HCT116 (cell line): ENCODE measurements around the gene ATP6V1G2. TPM values are rescaled to one million over a fixed set of nuclear protein-coding genes. Genes with fewer than 3 reads are reported as not detected.

ENCODE experiments used
- ATAC-seq: fragments of 200-7000 bp; cut with Tn5 transposase; 2 replicates; pipeline ENCODE4 v1.9.1; 2020; ENCODE audit warnings: mild to moderate bottlenecking, moderate library complexity
- BruUV-seq: library from RNA; stranded (reverse); fragments of 400-500 nt; replicated peaks from 2 replicates; lab custom pipeline; 2021; lab: Mats Ljungman, UMichigan
- CTCF ChIA-PET: fragments of 300-600 bp; sonication (Branson Sonifier 250); formaldehyde crosslinking; loops from one replicate; lab custom pipeline; 2021; ENCODE audit warnings: antibody characterized with exemption; lab: Charles Lee
- POLR2A ChIA-PET: fragments of 300-600, 350-600 bp; sonication (Branson Sonifier 250); formaldehyde crosslinking; loops from one replicate; lab custom pipeline; 2021; ENCODE audit warnings: antibody characterized with exemption; lab: Charles Lee
- RAD21 ChIA-PET, 2 experiments: fragments of 300-600 bp; sonication (Branson Sonifier 250); formaldehyde crosslinking; loops; one replicate each; lab custom pipeline; 2023; ENCODE audit warnings: low total read pairs in 2 of 2; ENCODE audit not compliant: uncharacterized antibody in 2 of 2, unreplicated experiment in 2 of 2, low non-redundant PET in 1 of 2; lab: Charles Lee
- DNase-seq: peaks from one replicate; pipeline ENCODE4 v3.0.0-alpha.2; 2010; ENCODE audit warnings: low read depth, low spot score
- H2AFZ ChIP-seq: fragments of 200-600 bp; shearing (Covaris generic), sonication (generic); 2 replicates; pipeline ENCODE4 v1.6.1; 2017; ENCODE audit warnings: low read depth, mixed run types, mixed read lengths, antibody characterized with exemption, low read length; ENCODE audit not compliant: poor library complexity, severe bottlenecking
- H3K27ac ChIP-seq: 2 replicates; pipeline ENCODE4 v1.5.1; 2012; ENCODE audit warnings: low read depth, low read length
- H3K27me3 ChIP-seq: fragments of 200-600 bp; sonication (generic); 2 replicates; pipeline ENCODE4 v1.6.1; 2016; ENCODE audit warnings: mixed run types, low read length, mixed read lengths; ENCODE audit not compliant: insufficient read depth
- H3K36me3 ChIP-seq, 2 experiments: fragments of 200-500 bp in 1 of 2; fragments of 200-600 bp in 1 of 2; sonication (Bioruptor generic) in 1 of 2; sonication (generic) in 1 of 2; 2 replicates each; pipeline versions ENCODE4 v1.5.1 to v1.6.1; 2014 to 2016; ENCODE audit warnings: low read length in 2 of 2, inconsistent platforms in 1 of 2, mixed read lengths in 1 of 2, mixed run types in 1 of 2; ENCODE audit not compliant: insufficient read depth in 2 of 2, control insufficient read depth in 1 of 2
- H3K4me1 ChIP-seq, 2 experiments: fragments of 200-600 bp in 1 of 2; sonication (generic) in 1 of 2; 2 replicates each; pipeline versions ENCODE4 v1.5.1 to v1.6.1; 2012 to 2017; ENCODE audit warnings: low read length in 2 of 2, inconsistent platforms in 1 of 2, mild to moderate bottlenecking in 1 of 2, mixed read lengths in 1 of 2, mixed run types in 1 of 2, moderate library complexity in 1 of 2; ENCODE audit not compliant: insufficient read depth in 2 of 2, control insufficient read depth in 1 of 2
- H3K4me2 ChIP-seq: fragments of 200-600 bp; sonication (generic); 2 replicates; pipeline ENCODE4 v1.6.1; 2017; ENCODE audit warnings: mixed run types, low read length, mixed read lengths
- H3K4me3 ChIP-seq, 2 experiments: fragments of 200-600 bp in 1 of 2; sonication (generic) in 1 of 2; replicated peaks in 1 of 2; 2 replicates each; pipeline ENCODE4 v1.5.1; 2011 to 2016; ENCODE audit warnings: low read length in 2 of 2, control low read depth in 1 of 2, low read depth in 1 of 2, mild to moderate bottlenecking in 1 of 2, mixed read lengths in 1 of 2, mixed run types in 1 of 2
- H3K79me2 ChIP-seq: fragments of 200-600 bp; sonication (generic); 2 replicates; pipeline ENCODE4 v1.6.1; 2017; ENCODE audit warnings: mild to moderate bottlenecking, mixed run types, low read length, moderate library complexity, mixed read lengths; ENCODE audit not compliant: insufficient read depth
- H3K9ac ChIP-seq: fragments of 200-600 bp; sonication (generic); 2 replicates; pipeline ENCODE4 v1.6.1; 2016; ENCODE audit warnings: low read length, mixed read lengths
- H3K9me2 ChIP-seq: fragments of 200-600 bp; sonication (generic), shearing (Covaris generic); 2 replicates; pipeline ENCODE4 v1.6.1; 2017; ENCODE audit warnings: mixed run types, mild to moderate bottlenecking, moderate library complexity; ENCODE audit not compliant: insufficient read depth
- H3K9me3 ChIP-seq, 2 experiments: fragments of 200-500 bp in 1 of 2; fragments of 200-600 bp in 1 of 2; sonication (Bioruptor generic) in 1 of 2; sonication (generic) in 1 of 2; 2 replicates each; pipeline ENCODE4 v1.6.1; 2014 to 2017; ENCODE audit warnings: low read length in 2 of 2, mixed read lengths in 2 of 2, inconsistent platforms in 1 of 2, low read depth in 1 of 2, mild to moderate bottlenecking in 1 of 2, mixed run types in 1 of 2, moderate library complexity in 1 of 2; ENCODE audit not compliant: control insufficient read depth in 1 of 2, insufficient read depth in 1 of 2
- H4K20me1 ChIP-seq: fragments of 200-600 bp; sonication (generic), shearing (Covaris generic); 2 replicates; pipeline ENCODE4 v1.6.1; 2017; ENCODE audit warnings: mixed run types, mild to moderate bottlenecking, moderate library complexity; ENCODE audit not compliant: insufficient read depth
- CBX3 ChIP-seq: IDR thresholded peaks from 2 replicates; pipeline ENCODE4 v1.6.1; 2012; ENCODE audit warnings: low read depth
- EGR1 ChIP-seq: IDR thresholded peaks from 2 replicates; pipeline ENCODE4 v1.6.1; 2012; ENCODE audit warnings: low read depth
- ELF1 ChIP-seq: IDR thresholded peaks from 2 replicates; pipeline ENCODE4 v1.6.1; 2012; ENCODE audit warnings: low read depth, borderline replicate concordance
- EZH2 ChIP-seq: fragments of 200-600 bp; sonication (generic); IDR thresholded peaks from 2 replicates; pipeline ENCODE4 v1.6.1; 2017; ENCODE audit warnings: antibody characterized with exemption, mixed run types
- EZH2phosphoT487 ChIP-seq: fragments of 200-600 bp; IDR thresholded peaks from 2 replicates; pipeline ENCODE4 v1.6.1; 2018; ENCODE audit warnings: antibody characterized with exemption, borderline replicate concordance
- POLR2A ChIP-seq: IDR thresholded peaks from 2 replicates; pipeline ENCODE4 v1.7.0; 2011; ENCODE audit warnings: borderline replicate concordance; ENCODE audit not compliant: insufficient read depth, insufficient read length; ENCODE audit errors: extremely low read depth
- POLR2AphosphoS5 ChIP-seq: IDR thresholded peaks from 2 replicates; pipeline ENCODE4 v1.6.1; 2011; ENCODE audit warnings: mild to moderate bottlenecking, low read depth, low read length, moderate library complexity
- SIN3A ChIP-seq: IDR thresholded peaks from 2 replicates; pipeline ENCODE4 v1.6.1; 2012; ENCODE audit warnings: low read depth
- SP1 ChIP-seq: IDR thresholded peaks from 2 replicates; pipeline ENCODE4 v1.6.1; 2012; ENCODE audit warnings: low read depth
- SRF ChIP-seq: IDR thresholded peaks from 2 replicates; pipeline ENCODE4 v1.6.1; 2012; ENCODE audit warnings: low read depth
- ZBTB33 ChIP-seq: IDR thresholded peaks from 2 replicates; pipeline ENCODE4 v1.6.1; 2011; ENCODE audit warnings: mild to moderate bottlenecking, low read length, moderate library complexity; ENCODE audit not compliant: insufficient replicate concordance; ENCODE audit errors: extremely low read depth
- ZFX ChIP-seq: fragments of 450-650 bp; IDR thresholded peaks from 2 replicates; pipeline ENCODE4 v1.6.1; 2017
- intact Hi-C: fragments of 100-400 bp; cut with micrococcal nuclease; formaldehyde crosslinking; loops from 2 replicates; pipeline ENCODE4 v1.10.0; 2022
- total RNA-seq: library from RNA; stranded (reverse); gene quantifications from one replicate; pipeline ENCODE4 v1.2.1, GENCODE V29; 2021; ENCODE audit not compliant: unreplicated experiment

ATP6V1G2 gene
- total RNA-seq, 1 experiment from 2014 or later, result 1.8 TPM

- peaks cover 0 to 8% of the 10 kb centered on the region in 2 experiments; a peak in 1 of 4 replicates for H3K4me1 ChIP-seq
- no peak overlapping the region for H2AFZ ChIP-seq
- peaks cover 3 to 5% of the 10 kb centered on the region in 2 experiments; a peak in 3 of 4 replicates for H3K36me3 ChIP-seq
- no TSS peak for BruUV-seq
- ChIA-PET RAD21 (no interaction called here), CTCF (no interaction called here), POLR2A (interaction anchor here (1.0 kb wide), 1 partner anchor 152 kb away, joined by 8 read pairs; the partner anchor contains the start of gene CSNK2B)
- TF ChIP-seq SRF, result no peak
- no peak for TF ChIP-seq POLR2AphosphoS5
- no peak for TF ChIP-seq EZH2phosphoT487
- no peak for TF ChIP-seq ZFX
- no peak for TF ChIP-seq EGR1
- TF ChIP-seq SP1, result no peak
- no peak for TF ChIP-seq POLR2A
- no peak for TF ChIP-seq ELF1
- TF ChIP-seq EZH2, result no peak
- no peak for TF ChIP-seq SIN3A
- no peak for TF ChIP-seq CBX3
- no peak for TF ChIP-seq ZBTB33
- no peak overlapping the region for H3K9ac ChIP-seq
- no peaks in the 10 kb centered on the region for H3K9me2 ChIP-seq
- ATAC-seq, result no peak
- no peaks in the 10 kb centered on the region for H3K9me3 ChIP-seq
- no peak for DNase-seq
- no peak overlapping the region for H3K4me3 ChIP-seq
- no peaks in the 10 kb centered on the region for H4K20me1 ChIP-seq
- H3K79me2 ChIP-seq, result no peaks in the 10 kb centered on the region
- H3K27me3 ChIP-seq, result no peaks in the 10 kb centered on the region
- intact Hi-C loops, result no loop called here
- H3K27ac ChIP-seq, result no peak overlapping the region
- no peak overlapping the region for H3K4me2 ChIP-seq
Measured at GRCh38 chr6:31513456-31514165, 32.8 kb downstream of the ATP6V1G2 start.
